Left forelimb (tissue), 1 donor: ENCODE data around the gene PTPRG.

Source experiments
- DNase-seq: peaks from one replicate; pipeline ENCODE4 v3.0.0-alpha.2; 2018; ENCODE audit warnings: low spot score

The PTPRG gene

DNA sequence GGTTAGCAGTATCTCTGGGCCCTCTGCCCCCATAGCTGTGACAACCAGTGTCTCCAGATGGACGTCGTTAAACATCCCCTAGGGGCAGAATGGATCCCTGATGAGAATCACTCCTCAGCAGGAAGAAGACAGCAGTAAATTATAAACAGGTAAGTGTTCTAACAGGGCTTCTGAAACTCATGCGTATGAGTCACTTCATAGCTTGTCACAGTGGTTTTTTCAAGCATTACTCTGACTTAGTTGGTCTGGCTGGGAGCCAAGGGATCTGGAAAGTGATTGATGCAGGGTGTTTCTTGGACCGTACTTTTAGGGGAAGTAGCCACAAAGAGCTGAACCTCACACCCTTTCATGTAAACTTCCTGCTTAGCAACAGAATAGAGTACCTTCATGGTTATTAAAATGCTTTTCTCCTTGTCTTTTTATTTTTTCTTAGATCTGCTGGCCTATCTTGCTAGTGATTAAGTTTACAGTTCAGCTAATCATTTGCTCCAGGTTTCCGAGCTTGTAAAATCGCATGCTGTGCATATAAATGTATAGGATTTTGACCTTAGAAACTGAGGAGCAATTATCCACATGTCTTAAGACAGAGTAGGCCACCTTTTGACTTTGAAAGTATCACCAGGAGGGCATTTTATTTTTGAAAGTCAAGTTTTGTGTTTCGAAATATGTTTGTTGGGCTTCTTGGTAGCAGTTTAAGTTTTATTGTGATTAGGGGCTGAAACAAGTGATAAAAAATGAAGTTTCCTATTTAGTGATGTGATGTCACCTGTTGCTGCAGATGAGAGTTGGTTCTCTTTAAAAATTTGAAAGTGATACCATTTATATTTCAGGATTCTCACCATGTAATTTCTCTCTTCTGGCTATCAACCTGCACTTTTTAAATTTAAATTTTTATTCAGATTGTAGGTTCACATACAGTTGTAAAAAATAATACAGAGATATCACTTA is 333.9 kb downstream of the PTPRG start:
- no peak for DNase-seq

DNA sequence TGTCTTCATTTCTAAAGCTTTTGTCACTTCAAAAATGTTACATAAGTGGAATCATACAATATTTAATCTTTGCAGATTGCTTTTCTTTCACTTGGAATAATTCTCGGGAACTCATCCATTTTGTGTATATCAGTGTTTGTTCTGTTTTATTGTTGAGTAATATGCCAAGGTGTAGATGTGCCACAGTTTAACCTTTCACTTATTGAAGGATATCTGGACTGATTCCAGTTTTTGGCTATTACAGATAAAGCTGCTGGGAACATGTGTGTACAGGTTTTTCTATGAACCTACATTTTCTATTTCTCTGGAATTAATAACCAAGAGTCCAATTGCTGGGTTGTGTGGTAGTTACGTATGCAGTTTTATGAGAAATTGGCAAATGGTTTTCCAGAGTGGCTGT is 334.9 kb downstream of the PTPRG start:
- DNase-seq: no peak

DNA sequence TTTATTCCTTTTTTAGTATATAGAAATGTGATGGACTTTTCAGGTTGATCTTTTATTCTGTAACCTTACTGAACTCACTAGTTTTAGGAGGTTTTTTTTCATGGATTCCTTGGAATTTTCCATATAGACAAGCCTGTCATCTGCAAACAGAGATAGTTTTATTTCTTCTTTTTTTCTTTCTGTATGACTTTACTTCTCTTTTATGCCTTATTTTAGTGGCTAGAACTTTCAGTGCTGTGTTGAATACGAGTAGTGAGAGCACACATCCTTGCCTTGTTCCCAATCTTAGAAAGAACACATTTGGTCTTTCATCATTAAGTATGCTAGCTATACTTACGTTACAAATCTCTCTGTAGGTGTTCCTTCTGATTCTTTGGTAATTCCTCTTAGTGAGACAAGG is 336.5 kb downstream of the PTPRG start:
- DNase-seq: no peak

DNA sequence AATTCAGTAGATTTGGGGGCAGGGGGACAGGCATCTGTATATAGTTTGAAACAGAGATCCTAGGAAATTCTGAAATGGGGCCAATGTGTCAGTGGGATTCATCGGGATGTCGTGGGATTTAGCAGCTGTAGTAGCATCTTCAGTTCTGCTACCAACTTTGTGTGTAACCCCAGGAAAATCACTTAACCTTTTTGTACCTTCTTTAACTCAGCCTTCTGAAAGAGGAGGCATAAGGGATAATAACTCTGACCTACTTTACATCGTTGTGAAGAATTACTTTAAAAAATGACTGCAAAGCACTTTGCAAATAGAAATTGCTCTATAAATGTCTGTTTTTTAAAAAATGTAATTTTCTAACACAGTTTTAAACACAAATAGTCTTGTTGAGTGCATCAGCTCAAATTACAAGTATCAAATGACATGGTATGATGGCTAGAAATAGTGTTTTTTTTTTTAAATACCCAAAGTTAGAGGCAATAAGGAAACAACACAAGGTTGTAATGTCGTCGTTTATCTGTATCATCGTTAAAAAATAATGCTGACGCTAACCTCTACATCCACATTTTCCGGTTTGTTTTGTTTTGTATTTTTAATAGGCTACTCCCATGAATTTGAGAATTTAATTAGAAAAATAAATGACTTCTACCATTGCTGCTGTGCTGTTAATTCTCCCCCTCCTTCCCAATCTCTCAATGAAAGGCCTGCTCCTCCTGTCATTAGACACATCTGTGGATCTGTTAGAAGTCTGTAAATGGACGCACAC is 338.5 kb downstream of the PTPRG start:
- no peak for DNase-seq

DNA sequence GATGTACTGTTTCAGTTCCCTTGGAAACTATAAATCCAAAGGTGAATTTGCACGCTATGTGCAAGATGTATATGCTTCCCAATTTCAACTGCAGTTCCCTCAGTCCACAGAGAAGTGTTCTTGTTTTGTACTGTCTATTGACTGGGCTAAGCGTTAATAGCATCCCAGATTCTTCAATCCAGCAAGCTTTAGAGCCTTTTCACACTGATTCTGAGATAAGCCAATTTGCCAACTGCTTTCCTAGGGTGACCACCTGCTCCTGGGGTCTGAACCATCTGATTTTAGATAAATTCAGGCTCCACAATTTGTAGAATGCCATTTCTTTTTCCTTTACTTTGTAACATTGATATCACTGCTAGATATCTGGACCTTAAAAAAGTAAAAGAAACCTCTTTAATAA is 340.1 kb downstream of the PTPRG start:
- DNase-seq: no peak

DNA sequence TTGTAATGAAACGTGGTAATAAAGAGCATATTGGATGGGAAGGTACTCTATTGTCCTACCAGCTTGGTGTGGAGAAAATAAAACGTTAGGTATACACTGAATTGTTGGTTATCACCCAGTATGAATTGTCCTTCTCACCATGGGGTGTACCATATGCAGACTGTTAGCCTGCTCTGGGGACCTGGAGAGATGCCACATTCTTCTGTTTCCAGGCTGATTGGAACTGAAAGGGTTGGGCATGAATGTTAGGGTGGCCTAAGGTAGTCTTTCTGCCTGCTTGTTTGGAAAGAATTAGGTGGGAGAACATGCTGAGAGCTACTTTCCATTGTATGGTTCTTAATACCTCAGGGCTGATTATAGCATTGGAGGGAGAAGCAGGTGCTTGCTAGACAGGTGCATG is 340.6 kb downstream of the PTPRG start:
- no peak for DNase-seq

DNA sequence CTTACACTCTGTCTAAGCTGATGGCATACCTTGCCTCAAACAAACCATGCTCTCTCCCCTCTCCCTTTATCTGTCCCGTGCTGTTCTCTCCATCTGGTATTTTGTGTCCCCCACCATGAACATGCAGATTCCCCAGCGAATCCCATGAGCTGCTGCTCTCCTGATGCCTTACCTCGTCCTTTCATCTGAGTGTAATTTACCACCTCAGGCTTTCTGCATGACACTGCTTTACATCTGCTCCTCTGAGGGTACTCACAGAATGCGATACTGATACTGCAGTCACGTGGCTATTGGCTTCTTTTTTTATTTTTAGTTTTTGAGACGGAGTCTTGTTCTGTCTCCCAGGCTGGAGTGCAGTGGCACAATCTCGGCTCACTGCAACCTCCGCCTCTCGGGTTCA is 341.7 kb downstream of the PTPRG start:
- no peak for DNase-seq

DNA sequence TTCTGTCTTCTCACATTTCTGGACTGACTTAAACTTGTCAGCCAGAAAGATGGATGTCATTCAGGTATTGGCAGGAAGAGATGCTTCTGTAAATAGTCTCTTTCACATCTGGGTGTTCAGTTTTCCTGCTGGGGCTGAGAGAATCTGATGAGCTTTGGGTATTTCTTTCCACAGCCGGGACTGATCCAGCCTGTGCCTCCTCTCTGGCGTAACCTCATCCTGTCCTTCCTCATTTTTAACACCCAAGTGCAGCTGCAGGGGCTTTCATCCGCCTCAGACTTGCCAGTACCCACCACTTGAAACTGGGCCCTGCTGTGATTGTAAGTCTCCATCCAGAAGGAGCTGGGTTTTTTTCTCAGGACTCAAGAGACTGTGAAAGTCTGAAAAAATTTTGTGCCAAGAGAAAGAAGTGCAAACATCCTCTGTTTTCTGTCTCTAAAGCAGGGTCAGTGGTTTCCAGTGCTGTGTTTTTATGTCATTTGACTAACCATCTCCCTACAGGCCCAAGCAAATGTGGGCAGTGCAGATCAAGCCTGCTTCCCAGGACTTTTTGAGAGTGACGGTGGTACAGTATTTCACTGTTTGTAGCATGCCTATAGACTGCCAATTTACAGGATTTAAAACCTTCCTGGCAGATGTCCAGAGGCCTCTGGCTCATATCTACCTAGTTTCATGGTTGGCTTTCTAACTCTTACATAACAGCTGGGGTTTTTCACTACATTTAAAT is 342.7 kb downstream of the PTPRG start:
- no peak for DNase-seq

DNA sequence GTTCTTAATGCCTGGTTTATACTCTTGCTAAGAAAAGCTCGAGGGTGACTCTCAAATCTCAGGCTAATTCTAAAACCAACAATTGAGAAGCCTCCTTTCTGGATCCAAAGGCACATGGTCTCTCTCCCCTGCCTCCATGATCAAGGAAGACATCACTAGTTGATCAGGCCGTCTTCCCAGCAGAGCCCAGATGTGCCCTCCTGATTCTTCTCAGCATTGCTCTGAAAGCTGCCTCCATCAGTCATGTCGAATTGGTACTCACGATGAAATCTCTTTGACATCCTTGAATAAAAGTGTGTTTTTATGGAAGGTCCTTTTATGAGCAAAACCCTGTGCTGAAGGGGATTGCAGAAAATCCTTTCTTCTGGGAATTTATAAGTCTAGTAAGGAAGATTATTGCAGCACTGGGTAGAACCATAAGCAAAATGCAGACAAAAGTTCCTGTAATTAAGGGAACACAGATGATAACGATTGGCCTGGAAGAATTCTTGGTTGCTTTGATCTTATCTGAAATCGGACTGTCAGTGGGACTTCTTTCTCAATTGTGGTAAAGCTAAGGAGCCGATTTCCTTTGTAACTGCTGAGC is 345.9 kb downstream of the PTPRG start:
- DNase-seq: no peak

DNA sequence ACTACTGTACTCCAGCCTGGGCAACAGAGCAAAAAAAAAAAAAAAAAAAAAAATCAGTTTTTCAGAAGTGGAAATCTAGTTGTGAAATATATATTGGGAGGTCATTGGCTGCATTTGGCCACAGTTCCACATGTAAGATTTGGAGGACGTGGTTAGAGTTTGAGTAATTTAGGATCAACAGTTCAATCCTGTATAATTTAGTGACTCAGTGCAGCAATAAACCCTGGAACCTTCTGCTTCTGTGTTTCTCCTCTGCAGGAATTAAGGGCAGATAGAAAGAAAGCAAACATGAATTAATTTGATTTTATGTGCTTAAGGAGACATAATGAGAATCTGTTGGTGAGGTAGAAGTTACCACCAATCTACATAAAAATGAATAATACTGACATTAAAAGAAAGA is 347.0 kb downstream of the PTPRG start:
- no peak for DNase-seq

DNA sequence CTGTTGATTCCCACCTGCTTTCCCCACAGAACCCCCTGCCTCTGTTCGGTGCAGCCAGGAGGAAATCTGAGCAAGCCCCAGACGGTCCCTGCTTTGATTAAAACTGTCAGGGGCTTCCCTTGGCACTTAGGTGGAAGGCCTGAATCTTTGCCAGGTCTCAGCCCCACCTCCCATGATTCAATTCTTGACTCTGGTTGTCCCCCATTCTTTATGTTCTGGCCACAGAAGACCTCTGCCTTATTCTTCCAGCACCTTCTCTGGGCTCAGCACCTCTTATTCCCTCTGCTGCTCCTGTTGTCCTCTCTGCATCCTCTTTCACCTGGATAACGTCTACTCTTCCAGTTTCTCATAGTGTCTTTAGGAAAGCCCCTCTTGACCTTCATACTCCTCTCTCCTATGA is 349.4 kb downstream of the PTPRG start:
- no peak for DNase-seq

DNA sequence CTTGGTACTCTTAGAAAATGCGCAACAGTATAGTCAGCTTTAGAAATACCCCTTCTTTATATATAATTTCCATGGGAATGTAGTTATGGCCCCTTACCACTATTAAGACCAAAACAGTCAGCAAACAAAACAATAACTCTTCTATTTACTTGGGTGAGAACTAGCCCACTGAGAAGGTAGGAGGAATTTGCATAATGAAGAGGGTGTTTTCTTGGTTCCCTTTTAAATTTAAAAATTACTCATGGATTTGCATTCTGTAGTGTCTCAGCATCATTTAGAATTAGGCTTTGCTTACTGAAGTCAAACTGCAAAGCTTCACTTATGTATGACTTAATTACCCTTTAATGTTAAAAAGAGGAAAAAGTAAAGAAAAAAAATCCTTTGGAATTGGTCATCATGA is 350.8 kb downstream of the PTPRG start:
- DNase-seq: no peak

DNA sequence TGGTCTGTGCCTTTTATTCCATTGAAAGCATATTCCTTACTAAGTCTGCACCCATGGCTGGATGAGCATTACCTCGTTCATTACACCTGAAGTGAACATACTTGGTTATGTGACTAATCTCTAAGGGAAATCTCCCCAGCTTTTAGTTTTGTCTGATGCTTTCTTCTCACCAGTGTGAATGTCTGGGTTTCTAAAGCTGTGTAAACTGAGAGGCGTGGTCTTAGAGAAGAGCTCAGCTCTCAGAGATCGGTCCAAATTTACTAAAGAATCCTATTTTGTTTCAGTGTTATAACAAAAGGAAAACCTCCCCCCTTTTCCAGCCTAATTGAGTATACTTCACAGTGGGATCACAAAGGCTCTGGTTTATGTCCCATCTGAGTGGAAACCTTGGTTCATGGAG is 352.3 kb downstream of the PTPRG start:
- DNase-seq: no peak

DNA sequence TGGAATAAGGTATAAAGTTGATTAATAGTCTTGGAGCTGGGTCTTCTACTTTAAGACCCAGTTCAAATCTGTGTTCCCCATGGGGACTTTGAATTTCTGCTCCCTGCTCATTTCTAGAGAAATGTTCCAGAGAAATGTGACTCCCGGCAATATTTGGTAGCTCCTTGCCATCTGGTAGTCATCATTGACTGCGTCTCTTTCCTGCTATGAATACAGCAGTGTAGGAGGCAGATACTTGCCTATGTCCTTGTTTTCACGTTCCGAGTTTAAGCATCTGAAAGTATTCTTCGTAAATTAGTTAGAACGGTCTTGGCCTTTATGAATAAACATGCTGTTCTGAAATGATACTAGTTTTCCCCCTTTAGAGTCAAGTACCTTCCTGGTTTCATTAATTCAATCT is 352.9 kb downstream of the PTPRG start:
- no peak for DNase-seq

DNA sequence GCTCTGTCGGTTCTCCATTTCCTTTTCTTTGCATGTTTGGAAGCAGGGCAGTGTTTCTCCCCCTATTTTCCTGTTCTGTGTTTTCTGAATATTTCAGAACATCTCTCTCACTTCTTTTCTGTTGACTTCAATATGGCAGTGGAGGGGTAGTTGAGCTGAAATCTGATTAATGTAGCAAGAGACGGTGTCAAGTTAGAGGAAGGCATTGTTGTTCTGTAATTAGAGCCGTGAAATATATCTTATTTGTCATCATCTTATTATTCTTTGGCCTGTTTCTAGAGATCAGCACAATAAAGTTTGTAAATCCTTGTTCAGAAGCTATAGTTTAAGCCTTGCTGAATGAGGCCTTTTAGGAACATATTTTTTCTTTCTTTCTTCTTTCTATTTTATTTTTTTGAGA is 353.9 kb downstream of the PTPRG start:
- DNase-seq: no peak

DNA sequence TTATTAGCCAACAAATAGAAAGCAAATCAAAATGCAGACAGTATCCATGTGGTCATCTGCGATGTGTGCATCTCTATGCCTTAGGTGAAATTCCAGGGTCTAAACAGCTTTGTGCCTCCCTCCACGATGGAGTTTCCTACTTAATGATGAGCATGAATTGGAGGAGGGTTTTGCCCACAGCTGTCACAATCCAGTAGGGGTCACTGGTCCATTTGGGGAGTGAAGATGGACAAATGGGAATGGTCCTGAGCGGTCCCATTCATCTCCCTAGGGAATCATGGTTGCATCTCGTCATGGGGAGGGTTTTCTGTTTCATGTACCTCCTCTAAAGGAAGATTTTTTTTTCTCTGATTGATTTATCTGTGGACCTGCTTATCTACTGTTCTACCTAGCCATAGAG is 358.0 kb downstream of the PTPRG start:
- no peak for DNase-seq

DNA sequence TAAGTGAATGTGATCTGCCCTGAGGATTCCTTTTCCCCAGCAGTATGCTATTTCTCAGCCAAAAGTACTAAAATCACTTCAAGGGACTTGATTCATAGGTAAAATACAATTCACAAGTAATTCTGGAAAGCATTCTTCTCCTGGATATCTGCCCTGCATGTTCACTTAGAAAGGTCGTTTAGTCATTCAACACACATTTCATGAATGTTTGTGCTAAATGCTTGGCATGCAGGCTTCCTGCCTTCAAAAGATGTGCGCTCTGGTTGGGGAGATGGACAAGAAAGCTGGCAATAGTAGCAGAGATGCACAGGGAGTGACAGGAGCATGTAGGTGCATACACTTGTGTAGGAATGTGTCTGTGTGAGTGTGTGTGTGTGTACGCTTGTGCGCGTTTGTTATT is 360.7 kb downstream of the PTPRG start:
- no peak for DNase-seq

DNA sequence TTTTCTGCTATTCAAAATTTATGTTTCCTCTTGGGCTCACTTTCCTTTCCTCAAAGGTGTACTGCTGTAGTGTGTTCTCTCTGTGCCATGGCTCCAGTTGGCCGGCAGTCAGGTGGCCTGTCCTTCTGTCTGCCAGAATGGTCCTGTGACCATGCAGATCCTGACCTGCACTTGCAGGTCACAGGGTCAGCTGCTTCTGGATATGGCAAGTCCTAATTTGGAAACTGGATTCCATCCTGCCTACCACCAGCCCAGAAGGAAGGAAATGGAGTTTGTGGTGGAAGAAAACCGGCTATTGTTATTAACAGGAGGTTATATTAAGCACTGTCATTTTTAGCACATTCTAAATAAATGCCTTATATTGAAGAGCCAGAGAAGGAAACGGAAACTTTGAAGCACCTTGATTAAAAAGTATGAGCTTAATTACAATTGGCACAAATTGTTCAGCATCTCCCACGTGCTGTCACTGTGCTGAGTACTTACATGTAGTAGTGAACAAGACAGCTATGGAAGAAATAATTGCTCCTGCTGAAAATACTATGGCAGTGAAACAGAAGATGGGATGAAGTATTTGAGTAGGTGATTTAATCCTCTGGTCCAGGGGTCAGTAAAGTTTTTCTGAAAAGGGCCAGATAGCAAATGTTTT is 362.8 kb downstream of the PTPRG start:
- DNase-seq: no peak

DNA sequence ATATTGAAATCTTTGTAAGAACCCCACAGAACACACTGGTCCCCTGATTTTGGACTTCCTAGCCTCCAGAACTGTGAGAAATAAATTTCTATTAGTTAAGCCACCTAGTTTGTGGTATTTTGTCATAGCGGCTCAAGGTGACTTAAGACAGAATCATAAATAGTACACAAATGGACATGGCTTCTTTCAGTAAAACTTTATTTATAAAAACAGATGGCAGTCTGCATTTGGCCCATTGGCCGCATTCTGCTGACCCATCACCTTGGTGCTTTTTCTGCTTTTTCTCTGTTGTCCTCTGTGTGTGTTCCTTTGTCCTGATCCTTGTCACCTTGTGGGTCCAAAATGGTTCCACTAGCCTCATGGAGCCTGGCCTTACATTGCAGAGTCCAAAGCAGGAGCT is 363.6 kb downstream of the PTPRG start:
- DNase-seq: no peak

DNA sequence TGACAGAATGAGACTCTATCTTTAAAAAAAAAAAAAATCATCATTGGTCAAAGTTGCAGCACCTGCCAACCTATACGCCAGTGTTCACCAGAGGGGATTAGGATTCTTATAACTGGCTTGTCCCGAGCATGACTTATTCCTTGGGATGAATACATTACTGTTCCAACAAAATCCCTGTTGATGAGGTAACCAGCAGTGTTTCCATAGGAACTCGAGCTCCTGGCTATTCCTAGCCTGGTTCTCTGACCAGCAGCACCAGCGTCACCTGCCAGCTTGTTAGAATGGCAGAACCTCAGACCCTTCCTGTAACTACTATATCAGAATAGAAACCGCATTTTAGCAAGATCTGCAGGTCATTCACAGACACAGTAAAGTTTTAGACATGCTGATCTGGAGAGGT is 364.4 kb downstream of the PTPRG start:
- no peak for DNase-seq

DNA sequence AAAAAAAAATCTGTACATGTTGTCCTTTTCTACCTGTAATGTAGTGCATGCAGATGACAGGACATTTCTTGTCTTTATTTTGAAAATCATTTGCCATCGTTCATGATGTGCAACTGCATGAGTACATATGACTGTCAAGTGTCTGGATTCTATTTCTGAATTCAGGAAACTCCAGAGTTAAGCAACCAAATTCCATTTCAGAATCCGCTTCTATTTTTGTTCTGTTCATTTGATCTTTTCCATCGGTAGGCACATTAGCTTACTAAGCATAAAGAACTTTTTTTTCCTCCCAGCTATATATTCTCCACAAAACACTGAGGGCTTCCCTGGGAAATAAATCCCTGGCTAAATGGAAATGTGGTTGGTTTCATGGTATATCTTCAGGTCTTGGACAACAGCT is 365.6 kb downstream of the PTPRG start:
- DNase-seq: no peak

DNA sequence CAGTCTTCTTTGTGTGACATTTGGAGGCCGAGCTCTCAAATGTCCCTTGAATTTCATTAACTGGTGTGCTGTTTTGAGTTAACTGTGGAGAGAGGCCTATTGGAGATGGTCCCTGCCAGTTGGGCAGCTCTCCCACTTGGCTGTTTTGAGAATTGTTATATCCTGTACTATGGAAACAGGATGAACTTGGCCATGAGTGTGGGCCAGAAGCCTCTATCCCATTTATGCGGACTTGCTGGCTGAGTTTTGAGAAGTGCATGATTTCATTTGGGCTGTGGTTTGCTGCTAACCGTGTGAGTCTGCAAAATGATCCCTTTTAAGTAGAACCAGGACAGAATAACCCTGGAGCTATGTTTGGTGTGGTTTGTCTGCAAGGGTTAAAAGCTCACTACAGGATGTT is 366.0 kb downstream of the PTPRG start:
- peak; percentile 94 for DNase-seq
